Esophagus muscularis mucosa (tissue), 4 donors: ENCODE data around the gene SGCG. TPM values are rescaled to one million over a fixed set of nuclear protein-coding genes. Genes with fewer than 3 reads are reported as not detected.
"Not testable (repeated sequence)": the region's sequence is repeated elsewhere in the genome, so short reads cannot be mapped to it uniquely, and the experiment has no call there.

Experiments used
- DNase-seq: peaks from one replicate; pipeline ENCODE4 v3.0.0-alpha.2; 2017; ENCODE audit errors: extremely low spot score
- H3K27ac ChIP-seq, 4 donors: fragments of 200-600 bp; sonication (generic); replicated peaks in 1 of 4; 1 replicate in 3 of 4; 2 replicates in 1 of 4; pipeline ENCODE4 v1.5.1; 2016 to 2019; ENCODE audit warnings: mild to moderate bottlenecking in 1 of 4
- H3K27me3 ChIP-seq, 4 donors: fragments of 200-600 bp; sonication (generic); one replicate each; pipeline versions ENCODE4 v1.5.1 to v1.6.0; 2016 to 2019
- H3K36me3 ChIP-seq, 4 donors: fragments of 200-600 bp; sonication (generic); one replicate each; pipeline ENCODE4 v1.5.1; 2016 to 2019
- H3K4me1 ChIP-seq, 4 donors: fragments of 200-600 bp; sonication (generic); one replicate each; pipeline ENCODE4 v1.5.1; 2016 to 2019
- H3K4me3 ChIP-seq, 4 donors: fragments of 200-600 bp; sonication (generic); 1 replicate in 2 of 4; 2 replicates in 2 of 4; pipeline ENCODE4 v1.5.1; 2016 to 2019; ENCODE audit warnings: mild to moderate bottlenecking in 4 of 4, moderate library complexity in 1 of 4
- H3K9me3 ChIP-seq, 4 donors: fragments of 200-600 bp; sonication (generic); 1 replicate in 3 of 4; 2 replicates in 1 of 4; pipeline ENCODE4 v1.5.1; 2016 to 2019
- EP300 ChIP-seq: sonication (generic); formaldehyde crosslinking; IDR thresholded peaks from one replicate; pipeline ENCODE4 v1.6.1; 2017; ENCODE audit warnings: antibody characterized with exemption
- POLR2A ChIP-seq: fragments of 450-650 bp; IDR thresholded peaks from one replicate; pipeline ENCODE4 v1.6.1; 2017; ENCODE audit warnings: antibody characterized with exemption, moderate library complexity, mild to moderate bottlenecking, low read depth
- POLR2AphosphoS5 ChIP-seq, 2 donors: sonication (generic); formaldehyde crosslinking; IDR thresholded peaks; one replicate each; pipeline ENCODE4 v1.6.1; 2017; ENCODE audit warnings: antibody characterized with exemption in 2 of 2
- WGBS: methylation state at CpG from one replicate; pipeline ENCODE4 v1.1.5; 2018; 5-methylcytosine and 5-hydroxymethylcytosine counted together
- intact Hi-C: fragments of 100-400 bp; cut with DNase I; formaldehyde crosslinking; loops from one replicate; pipeline ENCODE4 v1.15.1; 2023
- total RNA-seq, 4 donors: library from RNA; depleted of rRNA; stranded (reverse); fragments of >200 nt; gene quantifications; one replicate each; pipeline versions ENCODE4 v1.1.0 to v1.2.1, GENCODE V29; 2016
- TF ChIP-seq, protein P1 (sequence below), 3 experiments: fragments of 200-600 bp in 2 of 3; fragments of 450-650 bp in 1 of 3; sonication (generic) in 2 of 3; IDR thresholded peaks; one replicate each; pipeline ENCODE4 v1.5.1; 2017 to 2019; ENCODE audit warnings: antibody characterized with exemption in 3 of 3, mild to moderate bottlenecking in 2 of 3, moderate library complexity in 1 of 3

Gene SGCG
- total RNA-seq, 4 donors from 2014 or later: 0.42 to 1.7 (median 1.1) TPM

DNA sequence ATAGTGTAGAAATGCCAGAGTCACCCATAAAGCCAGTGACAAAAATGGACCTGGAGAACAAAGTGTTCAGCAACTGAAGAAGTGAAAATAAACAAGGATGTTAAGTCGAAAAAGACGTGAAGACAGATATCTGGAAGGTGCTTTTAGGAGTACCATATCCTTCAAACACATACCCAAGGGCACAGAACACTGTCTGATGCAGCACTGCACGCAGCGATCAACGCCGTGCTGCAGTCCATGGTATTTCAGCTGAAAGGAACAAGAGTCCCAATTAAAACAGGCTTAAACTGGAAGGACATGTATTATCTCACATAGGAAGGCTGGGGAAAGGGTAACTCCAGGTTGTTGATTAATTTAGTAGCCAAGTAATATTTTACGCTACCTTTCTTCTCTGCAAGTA lies 108.2 kb downstream of the SGCG start:
- H3K4me3 ChIP-seq: peak overlapping the region in 1 of 4 donors; percentile 3
- H3K4me1 ChIP-seq: peaks cover 21 to 28% (median 24%) of the 10 kb centered on the region in 4 donors
- no peaks in the 10 kb centered on the region for H3K27me3 ChIP-seq
- peak overlapping the region in 3 of 4 donors; percentile 29 to 58 (median 56) for H3K27ac ChIP-seq
- peak in 1 of 2 donors; percentile 27 for TF ChIP-seq POLR2AphosphoS5 (IDR thresholded peaks at IDR 0.05)
- TF ChIP-seq EP300: no peak
- H3K36me3 ChIP-seq: no peaks in the 10 kb centered on the region
- no peak for DNase-seq
- intact Hi-C loops: no loop called here
- 58% methylated on average over 7 of the region's 7 CpGs for WGBS
- no peaks in the 10 kb centered on the region for H3K9me3 ChIP-seq

DNA sequence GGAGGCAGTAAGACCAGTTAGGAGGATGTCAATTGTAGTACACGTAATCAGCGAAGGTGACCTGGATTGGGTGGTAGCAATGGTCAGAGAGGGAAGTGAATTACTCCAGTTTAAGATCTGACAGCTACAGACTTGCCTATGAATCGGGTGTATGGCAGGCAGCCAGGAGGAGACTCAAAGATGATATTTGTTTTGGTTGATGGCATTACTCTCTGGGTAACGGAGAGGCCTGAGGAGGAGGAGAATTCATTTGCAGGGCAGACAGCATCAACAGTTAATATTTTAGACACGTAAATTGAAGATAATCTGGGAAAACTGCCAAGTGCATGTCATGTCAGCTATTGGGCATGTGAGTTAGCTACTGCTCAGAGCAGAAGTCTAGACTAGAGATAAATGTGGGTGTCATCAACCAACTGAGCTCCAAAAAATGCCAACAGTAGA lies 109.2 kb downstream of the SGCG start:
- DNase-seq: no peak
- H3K4me3 ChIP-seq: no peak overlapping the region
- H3K27ac ChIP-seq: peak overlapping the region in 1 of 4 donors; percentile 56
- 22% methylated on average over 5 of the region's 5 CpGs for WGBS
- H3K36me3 ChIP-seq: no peaks in the 10 kb centered on the region
- TF ChIP-seq POLR2A: no peak
- TF ChIP-seq, protein P1, sequence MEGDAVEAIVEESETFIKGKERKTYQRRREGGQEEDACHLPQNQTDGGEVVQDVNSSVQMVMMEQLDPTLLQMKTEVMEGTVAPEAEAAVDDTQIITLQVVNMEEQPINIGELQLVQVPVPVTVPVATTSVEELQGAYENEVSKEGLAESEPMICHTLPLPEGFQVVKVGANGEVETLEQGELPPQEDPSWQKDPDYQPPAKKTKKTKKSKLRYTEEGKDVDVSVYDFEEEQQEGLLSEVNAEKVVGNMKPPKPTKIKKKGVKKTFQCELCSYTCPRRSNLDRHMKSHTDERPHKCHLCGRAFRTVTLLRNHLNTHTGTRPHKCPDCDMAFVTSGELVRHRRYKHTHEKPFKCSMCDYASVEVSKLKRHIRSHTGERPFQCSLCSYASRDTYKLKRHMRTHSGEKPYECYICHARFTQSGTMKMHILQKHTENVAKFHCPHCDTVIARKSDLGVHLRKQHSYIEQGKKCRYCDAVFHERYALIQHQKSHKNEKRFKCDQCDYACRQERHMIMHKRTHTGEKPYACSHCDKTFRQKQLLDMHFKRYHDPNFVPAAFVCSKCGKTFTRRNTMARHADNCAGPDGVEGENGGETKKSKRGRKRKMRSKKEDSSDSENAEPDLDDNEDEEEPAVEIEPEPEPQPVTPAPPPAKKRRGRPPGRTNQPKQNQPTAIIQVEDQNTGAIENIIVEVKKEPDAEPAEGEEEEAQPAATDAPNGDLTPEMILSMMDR (IDR thresholded peaks at IDR 0.05): no peak
- no peak for TF ChIP-seq EP300
- TF ChIP-seq POLR2AphosphoS5 (IDR thresholded peaks at IDR 0.05): no peak
- H3K4me1 ChIP-seq: peaks cover 21 to 28% (median 24%) of the 10 kb centered on the region in 4 donors
- H3K27me3 ChIP-seq: no peaks in the 10 kb centered on the region
- no peaks in the 10 kb centered on the region for H3K9me3 ChIP-seq
- intact Hi-C loops: no loop called here

DNA sequence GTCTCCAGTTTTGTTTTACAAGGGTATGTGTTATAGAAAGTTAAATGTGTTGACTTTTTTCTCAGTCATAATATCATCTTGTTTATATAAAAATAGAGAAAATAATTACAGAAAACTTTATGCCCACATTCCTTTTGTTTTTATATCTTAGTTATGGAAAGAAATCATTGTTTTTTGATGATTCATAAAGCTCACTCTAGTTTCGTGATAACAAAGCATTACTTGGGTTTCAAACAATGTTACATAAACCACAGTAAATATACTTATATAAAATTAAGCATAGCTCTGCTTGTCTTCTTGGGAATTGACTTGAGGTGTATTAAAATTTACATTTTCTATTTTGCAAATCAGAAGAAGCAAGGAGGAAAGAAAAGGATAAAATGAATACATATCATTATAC lies 111.8 kb downstream of the SGCG start:
- TF ChIP-seq EP300 (no peak), POLR2AphosphoS5 (IDR thresholded peaks at IDR 0.05) (no peak), POLR2A (no peak)
- TF ChIP-seq, protein P1 (IDR thresholded peaks at IDR 0.05): no peak
- 87% methylated on average over 1 of the region's 1 CpG for WGBS
- Histone ChIP-seq H3K9me3 (no peaks in the 10 kb centered on the region), H3K36me3 (peaks cover 0 to 11% (median 0%) of the 10 kb centered on the region in 4 donors), H3K4me3 (no peak overlapping the region), H3K4me1 (peaks cover 21 to 28% (median 24%) of the 10 kb centered on the region in 4 donors), H3K27ac (no peak overlapping the region), H3K27me3 (no peaks in the 10 kb centered on the region)
- no peak for DNase-seq
- intact Hi-C loops: no loop called here

DNA sequence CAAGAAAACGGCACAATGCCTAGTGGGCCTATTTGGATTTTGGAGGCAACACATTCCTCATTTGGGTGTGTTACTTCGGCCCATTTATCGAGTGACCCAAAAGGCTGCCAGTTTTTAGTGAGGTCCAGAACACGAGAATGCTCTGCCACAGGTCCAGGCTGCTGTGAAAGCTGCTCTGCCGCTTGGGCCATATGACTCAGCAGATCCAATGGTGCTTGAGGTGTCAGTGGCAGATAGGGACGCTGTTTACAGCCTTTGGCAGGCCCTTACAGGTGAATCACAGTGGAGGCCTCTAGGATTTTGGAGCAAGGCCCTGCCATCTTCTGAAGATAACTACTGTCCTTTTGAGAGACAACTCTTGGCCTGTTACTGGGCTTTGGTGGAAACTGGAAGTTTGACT lies 134.1 kb downstream of the SGCG start:
- H3K36me3 ChIP-seq, H3K4me3 ChIP-seq, H3K27me3 ChIP-seq, H3K9me3 ChIP-seq, intact Hi-C loops, H3K27ac ChIP-seq, DNase-seq: not testable (repeated sequence)
- peaks cover 0 to 10% (median 10%) of the 10 kb centered on the region in 4 donors for H3K4me1 ChIP-seq
- WGBS: 87% methylated on average over 6 of the region's 6 CpGs

DNA sequence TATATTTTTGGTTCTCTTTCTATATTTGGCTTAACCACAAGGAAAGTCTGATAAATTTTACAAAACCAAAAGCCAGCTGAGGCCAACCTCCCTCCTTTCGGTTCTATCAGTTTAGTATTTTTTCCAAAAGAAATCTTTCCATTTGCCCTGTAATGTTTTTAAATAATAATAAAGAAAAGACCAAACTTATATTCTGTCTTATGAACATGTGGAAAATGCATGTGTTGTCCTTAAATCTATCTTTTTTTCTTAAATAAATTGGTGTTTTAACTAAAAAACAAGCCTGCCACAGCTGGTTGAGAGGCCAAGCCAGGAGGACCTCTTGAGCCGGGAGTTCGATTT lies 139.1 kb downstream of the SGCG start:
- Histone ChIP-seq H3K36me3 (no peaks in the 10 kb centered on the region), H3K27ac (peak overlapping the region in 1 of 4 donors; percentile 13), H3K4me1 (peaks cover 12 to 56% (median 47%) of the 10 kb centered on the region in 4 donors), H3K9me3 (no peaks in the 10 kb centered on the region), H3K4me3 (no peak overlapping the region), H3K27me3 (no peaks in the 10 kb centered on the region)
- no peak for DNase-seq
- intact Hi-C loops: no loop called here
- TF ChIP-seq POLR2AphosphoS5 (IDR thresholded peaks at IDR 0.05): no peak
- TF ChIP-seq POLR2A: no peak
- TF ChIP-seq, protein P1 (IDR thresholded peaks at IDR 0.05): no peak
- TF ChIP-seq EP300: no peak
- 75% methylated on average over 3 of the region's 3 CpGs for WGBS

DNA sequence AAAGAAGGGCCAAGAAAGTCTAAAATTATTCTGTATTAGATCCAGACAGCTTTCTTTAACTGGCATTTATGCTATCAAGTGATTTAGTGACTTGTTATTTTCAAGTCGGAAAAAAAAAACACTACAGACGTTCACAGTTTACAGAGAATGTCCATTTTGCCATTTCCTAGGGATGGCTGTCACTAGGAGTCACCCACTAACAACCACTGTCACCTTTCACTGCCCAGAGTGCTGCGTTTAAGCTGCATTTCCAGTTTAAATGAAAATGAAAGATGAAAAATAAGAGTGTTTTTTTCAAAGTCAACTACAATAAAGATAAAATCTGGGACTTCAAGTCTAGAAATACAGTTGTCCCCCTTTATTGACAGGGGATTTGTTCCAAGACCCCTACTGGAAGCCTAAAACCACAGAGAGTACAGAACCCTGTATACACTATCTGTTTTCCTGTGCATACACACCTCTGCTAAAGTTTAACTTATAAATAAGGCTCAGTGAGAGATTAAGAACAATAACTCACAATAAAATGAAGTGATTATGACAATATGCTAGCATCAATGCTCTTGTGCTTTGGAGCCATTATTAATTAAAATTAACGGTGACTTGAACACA lies 140.3 kb downstream of the SGCG start:
- Histone ChIP-seq H3K36me3 (no peaks in the 10 kb centered on the region), H3K4me3 (peak overlapping the region; percentile 8 to 43 (median 31)), H3K27ac (peak overlapping the region; percentile 31 to 70 (median 50)), H3K9me3 (no peaks in the 10 kb centered on the region), H3K27me3 (no peaks in the 10 kb centered on the region), H3K4me1 (peaks cover 12 to 59% (median 50%) of the 10 kb centered on the region in 4 donors)
- WGBS: 36% methylated on average over 4 of the region's 4 CpGs
- intact Hi-C loops: no loop called here
- no peak for DNase-seq
- TF ChIP-seq EP300: no peak
- TF ChIP-seq, protein P1 (IDR thresholded peaks at IDR 0.05): no peak
- no peak for TF ChIP-seq POLR2AphosphoS5 (IDR thresholded peaks at IDR 0.05)
- no peak for TF ChIP-seq POLR2A
